Liver (tissue), 9 donors: ENCODE results near the gene STRIP2. TPM values are rescaled to one million over a fixed set of nuclear protein-coding genes. Genes with fewer than 3 reads are reported as not detected.
"Not testable (repeated sequence)": the region's sequence is repeated elsewhere in the genome, so short reads cannot be mapped to it uniquely, and the experiment has no call there.

Experiments
- DNase-seq: peaks from one replicate; pipeline ENCODE4 v3.0.0-alpha.2; 2017; ENCODE audit warnings: low spot score
- H3K27ac ChIP-seq, 2 donors: one replicate each; pipeline ENCODE4 v1.7.0; 2013; ENCODE audit warnings: inconsistent platforms in 2 of 2, low read length in 2 of 2, control low read depth in 1 of 2, low read depth in 1 of 2, mild to moderate bottlenecking in 1 of 2
- H3K27me3 ChIP-seq, 4 donors: one replicate each; pipeline versions ENCODE4 v1.6.1 to v1.7.0; 2013; ENCODE audit warnings: low read length in 3 of 4, inconsistent platforms in 1 of 4, mild to moderate bottlenecking in 1 of 4, moderate library complexity in 1 of 4; ENCODE audit not compliant: control insufficient read depth in 4 of 4, insufficient read depth in 4 of 4
- H3K36me3 ChIP-seq, 4 donors: one replicate each; pipeline versions ENCODE4 v1.6.1 to v1.7.0; 2013; ENCODE audit warnings: low read length in 3 of 4, mild to moderate bottlenecking in 3 of 4, low read depth in 1 of 4, moderate library complexity in 1 of 4; ENCODE audit not compliant: control insufficient read depth in 4 of 4, insufficient read depth in 3 of 4
- H3K4me1 ChIP-seq, 4 donors: one replicate each; pipeline versions ENCODE4 v1.6.1 to v1.7.0; 2013; ENCODE audit warnings: low read length in 3 of 4, mild to moderate bottlenecking in 3 of 4, moderate library complexity in 1 of 4; ENCODE audit not compliant: control insufficient read depth in 4 of 4, insufficient read depth in 4 of 4
- H3K4me3 ChIP-seq, 3 donors: one replicate each; pipeline versions ENCODE4 v1.6.1 to v1.7.0; 2013; ENCODE audit warnings: low read length in 3 of 3, control low read depth in 1 of 3, low read depth in 1 of 3, mild to moderate bottlenecking in 1 of 3
- H3K9ac ChIP-seq, 2 donors: one replicate each; pipeline ENCODE4 v1.7.0; 2013; ENCODE audit warnings: low read length in 2 of 2, mild to moderate bottlenecking in 2 of 2, moderate library complexity in 2 of 2, control low read depth in 1 of 2, low read depth in 1 of 2
- H3K9me3 ChIP-seq, 4 donors: one replicate each; pipeline versions ENCODE4 v1.6.1 to v1.7.0; 2013; ENCODE audit warnings: low read length in 3 of 4; ENCODE audit not compliant: control insufficient read depth in 4 of 4
- ATF3 ChIP-seq: IDR thresholded peaks from 2 replicates; pipeline ENCODE4 v1.6.1; 2016; ENCODE audit warnings: antibody characterized with exemption
- CTCF ChIP-seq: fragments of 150-350 bp; IDR thresholded peaks from 2 replicates; pipeline ENCODE4 v1.5.1; 2017; ENCODE audit warnings: improper control_type of control experiment, low read depth, low read length; ENCODE audit not compliant: missing input control
- EGR1 ChIP-seq, 2 donors: IDR thresholded peaks; 2 replicates each; pipeline ENCODE4 v1.6.1; 2016 to 2018; ENCODE audit warnings: antibody characterized with exemption in 2 of 2, low read depth in 2 of 2
- FOXA1 ChIP-seq: IDR thresholded peaks from 2 replicates; pipeline ENCODE4 v1.6.1; 2016; ENCODE audit warnings: antibody characterized with exemption
- FOXA2 ChIP-seq: IDR thresholded peaks from 2 replicates; pipeline ENCODE4 v1.6.1; 2016; ENCODE audit warnings: antibody characterized with exemption
- GABPA ChIP-seq, 2 donors: IDR thresholded peaks in 1 of 2; conservative IDR thresholded peaks in 1 of 2; 2 replicates each; pipeline ENCODE4 v1.6.1; 2016; ENCODE audit warnings: antibody characterized with exemption in 2 of 2, mild to moderate bottlenecking in 1 of 2, moderate library complexity in 1 of 2
- HNF4A ChIP-seq, 2 donors: conservative IDR thresholded peaks; 2 replicates each; pipeline ENCODE4 v1.6.1; 2016; ENCODE audit warnings: antibody characterized with exemption in 2 of 2, mild to moderate bottlenecking in 2 of 2
- HNF4G ChIP-seq: IDR thresholded peaks from 2 replicates; pipeline ENCODE4 v1.6.1; 2016; ENCODE audit warnings: antibody characterized with exemption
- JUND ChIP-seq, 2 donors: IDR thresholded peaks; 2 replicates each; pipeline ENCODE4 v1.6.1; 2016; ENCODE audit warnings: antibody characterized with exemption in 2 of 2
- MAX ChIP-seq: IDR thresholded peaks from 2 replicates; pipeline ENCODE4 v1.6.1; 2016; ENCODE audit warnings: antibody characterized with exemption
- NR2F2 ChIP-seq: IDR thresholded peaks from 2 replicates; pipeline ENCODE4 v1.6.1; 2016; ENCODE audit warnings: antibody characterized with exemption
- RAD21 ChIP-seq, 2 donors: IDR thresholded peaks; 2 replicates each; pipeline ENCODE4 v1.6.1; 2016; ENCODE audit warnings: antibody characterized with exemption in 2 of 2, mild to moderate bottlenecking in 2 of 2
- REST ChIP-seq: IDR thresholded peaks from 2 replicates; pipeline ENCODE4 v1.6.1; 2016; ENCODE audit warnings: antibody characterized with exemption, mild to moderate bottlenecking
- RXRA ChIP-seq, 2 donors: IDR thresholded peaks; 2 replicates each; pipeline ENCODE4 v1.6.1; 2017 to 2018; ENCODE audit warnings: antibody characterized with exemption in 2 of 2, mild to moderate bottlenecking in 1 of 2
- SP1 ChIP-seq: IDR thresholded peaks from 2 replicates; pipeline ENCODE4 v1.6.1; 2018; ENCODE audit warnings: antibody characterized with exemption, mild to moderate bottlenecking
- YY1 ChIP-seq: IDR thresholded peaks from 2 replicates; pipeline ENCODE4 v1.6.1; 2016; ENCODE audit warnings: antibody characterized with exemption, mild to moderate bottlenecking
- ZBTB33 ChIP-seq: IDR thresholded peaks from 2 replicates; pipeline ENCODE4 v1.6.1; 2016; ENCODE audit warnings: antibody characterized with exemption
- WGBS: extraction: QIAGEN DNeasy Blood & Tissue Kit; methylation state at CpG from one replicate; pipeline ENCODE4 v1.1.7; 2013; 5-methylcytosine and 5-hydroxymethylcytosine counted together
- polyA plus RNA-seq, 2 donors: library from polyadenylated mRNA; stranded (reverse) in 1 of 2; unstranded in 1 of 2; fragments of 200-250 nt in 1 of 2; fragments of >200 nt in 1 of 2; fragmentation: Nextera tagmentation in 1 of 2; extraction: Ambion mirVana in 1 of 2; gene quantifications; one replicate each; pipeline versions ENCODE4 v1.2.1 to v1.2.3, GENCODE V29; 2013 to 2015
- total RNA-seq, 2 donors: library from RNA; depleted of rRNA; stranded (reverse); fragments of >200 nt; gene quantifications; one replicate each; pipeline ENCODE4 v1.2.3, GENCODE V29; 2014
- donor health status: healthy.
- donor health status: healthy.
- donor health status: healthy.
- donor health status: healthy.
- donor health status: healthy.

The STRIP2 gene
- total and polyA plus RNA-seq, 4 donors = 0.18 to 4.8 (median 0.35) TPM

GRCh38 chr7:129443612-129444011 is 9.4 kb downstream of the STRIP2 start:
- TF ChIP-seq YY1 = no peak
- TF ChIP-seq FOXA1 = no peak
- TF ChIP-seq ZBTB33 = no peak
- no peak for TF ChIP-seq MAX
- TF ChIP-seq HNF4A (conservative IDR thresholded peaks at IDR 0.05) = no peak
- TF ChIP-seq GABPA (IDR thresholded peaks at IDR 0.05 in 1 of 2, conservative IDR thresholded peaks at IDR 0.05 in 1 of 2) = no peak
- no peak for TF ChIP-seq FOXA2
- TF ChIP-seq CTCF = no peak
- TF ChIP-seq REST = no peak
- TF ChIP-seq JUND (IDR thresholded peaks at IDR 0.05) = no peak
- TF ChIP-seq RAD21 (IDR thresholded peaks at IDR 0.05) = no peak
- no peak for TF ChIP-seq HNF4G
- TF ChIP-seq NR2F2 = no peak
- TF ChIP-seq ATF3 = no peak
- no peak for TF ChIP-seq SP1
- no peak for TF ChIP-seq EGR1 (IDR thresholded peaks at IDR 0.05; ENCODE audit: low read depth in 2 of 2)
- TF ChIP-seq RXRA (IDR thresholded peaks at IDR 0.05) = no peak
- Histone ChIP-seq H3K4me3 (no peak overlapping the region), H3K36me3 (no peaks in the 10 kb centered on the region), H3K27me3 (no peaks in the 10 kb centered on the region), H3K4me1 (no peaks in the 10 kb centered on the region), H3K9ac (no peak overlapping the region), H3K27ac (no peak overlapping the region), H3K9me3 (peaks cover 0 to 2% (median 0%) of the 10 kb centered on the region in 4 donors)
- WGBS = 68% methylated on average over 2 of the region's 2 CpGs
- DNase-seq = no peak

GRCh38 chr7:129444776-129445175 is 10.5 kb downstream of the STRIP2 start:
- 94% methylated on average over 5 of the region's 5 CpGs for WGBS

GRCh38 chr7:129446925-129447324 is 12.7 kb downstream of the STRIP2 start:
- not testable (repeated sequence) for H3K9ac ChIP-seq, H3K27me3 ChIP-seq, H3K9me3 ChIP-seq, DNase-seq, H3K4me1 ChIP-seq, H3K4me3 ChIP-seq, H3K27ac ChIP-seq, H3K36me3 ChIP-seq
- 44% methylated on average over 2 of the region's 2 CpGs for WGBS

More at GRCh38 chr7:129444776-129445175, 10.5 kb downstream of the STRIP2 start:
- H3K4me3 ChIP-seq, H3K36me3 ChIP-seq, H3K27me3 ChIP-seq, H3K4me1 ChIP-seq, H3K27ac ChIP-seq, H3K9me3 ChIP-seq, DNase-seq, H3K9ac ChIP-seq: not testable (repeated sequence)

- DNase-seq, H3K9me3 ChIP-seq, H3K4me1 ChIP-seq, H3K9ac ChIP-seq, H3K4me3 ChIP-seq, H3K36me3 ChIP-seq, H3K27me3 ChIP-seq, H3K27ac ChIP-seq: not testable (repeated sequence)
- 96% methylated on average over 6 of the region's 6 CpGs for WGBS
Measured at GRCh38 chr7:129447445-129447844, 13.2 kb downstream of the STRIP2 start.
